ENCODE measurements around the gene CEP83.

Gene CEP83

DNA sequence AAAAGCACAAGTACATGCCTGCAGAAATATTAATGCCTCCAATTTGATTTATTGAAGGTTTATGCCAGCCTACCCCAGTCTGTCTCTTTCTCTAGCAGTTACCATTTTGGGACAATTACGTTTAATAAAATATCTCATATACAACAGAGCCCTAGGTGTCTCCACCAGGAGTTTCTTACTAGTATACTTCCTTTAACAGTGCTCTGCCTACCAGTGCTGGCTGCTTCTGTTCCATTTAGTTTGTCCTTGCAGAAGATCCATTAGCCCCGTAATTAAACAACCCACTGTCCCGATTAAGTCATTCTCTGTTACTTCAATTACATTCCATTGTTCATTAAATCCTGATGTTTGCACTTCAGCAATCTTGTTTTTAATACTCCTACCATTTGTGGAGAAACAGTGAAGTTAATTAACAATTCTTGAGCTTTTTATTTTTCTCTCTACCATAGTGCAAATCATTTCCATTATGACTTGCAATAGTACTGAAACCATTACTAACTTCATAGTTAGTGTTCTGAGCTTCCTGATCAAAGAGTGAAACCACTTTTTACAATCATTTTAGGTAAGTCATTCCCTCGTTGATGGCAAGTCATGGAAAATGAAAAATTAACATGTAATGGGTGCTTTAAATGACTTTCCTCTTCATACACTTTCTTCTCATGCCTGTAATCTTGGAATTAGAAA, 190.2 kb downstream of the CEP83 start:
- DNase-seq (ENCODE audit: low spot score): no peak

- DNase-seq (ENCODE audit: low spot score): no peak
These were observed 191.7 kb downstream of the CEP83 start for GRCh38 chr12:94267921-94268471.

DNA sequence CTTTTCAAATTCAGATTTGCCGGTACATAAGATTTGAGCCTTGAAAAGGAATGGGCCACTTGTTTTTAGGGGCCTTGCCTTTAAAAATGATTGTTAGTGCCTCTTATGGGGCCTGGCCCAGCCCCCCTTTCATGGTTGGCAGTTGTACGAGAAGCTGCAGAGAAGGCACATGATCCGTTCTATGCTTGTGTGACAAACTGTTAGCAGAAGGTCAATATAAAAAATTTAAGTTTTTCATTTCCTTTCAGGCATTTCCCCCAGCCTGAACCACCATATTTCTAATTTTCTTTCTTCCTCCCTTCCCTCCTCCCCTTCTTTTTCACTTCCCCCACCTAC, 192.2 kb downstream of the CEP83 start:
- no peak for DNase-seq (ENCODE audit: low spot score)

GRCh38 chr12:94266796-94267536, 192.7 kb downstream of the CEP83 start:
- no peak for DNase-seq (ENCODE audit: low spot score)

- DNase-seq (ENCODE audit: low spot score): no peak
These were observed 193.5 kb downstream of the CEP83 start for GRCh38 chr12:94265966-94266745.

DNA sequence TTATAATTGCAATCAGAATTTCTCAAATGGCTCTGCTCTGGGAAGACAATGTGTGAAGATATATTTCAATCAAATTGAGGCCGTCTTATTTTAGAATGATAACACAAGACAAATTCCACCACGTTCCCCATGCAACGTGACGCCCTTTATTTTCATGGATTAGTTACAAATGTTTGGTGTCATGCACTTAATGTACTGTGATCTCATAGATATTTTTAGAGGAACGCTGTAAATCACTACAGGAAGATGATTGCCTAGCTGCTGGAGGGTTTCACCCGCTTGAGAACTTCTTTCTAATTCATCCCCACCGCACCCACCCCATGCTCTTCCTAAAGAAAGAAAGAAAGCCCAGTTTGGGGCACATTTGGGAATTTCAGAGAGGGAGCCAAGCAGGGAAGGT, 194.1 kb downstream of the CEP83 start:
- no peak for DNase-seq (ENCODE audit: low spot score)

DNA sequence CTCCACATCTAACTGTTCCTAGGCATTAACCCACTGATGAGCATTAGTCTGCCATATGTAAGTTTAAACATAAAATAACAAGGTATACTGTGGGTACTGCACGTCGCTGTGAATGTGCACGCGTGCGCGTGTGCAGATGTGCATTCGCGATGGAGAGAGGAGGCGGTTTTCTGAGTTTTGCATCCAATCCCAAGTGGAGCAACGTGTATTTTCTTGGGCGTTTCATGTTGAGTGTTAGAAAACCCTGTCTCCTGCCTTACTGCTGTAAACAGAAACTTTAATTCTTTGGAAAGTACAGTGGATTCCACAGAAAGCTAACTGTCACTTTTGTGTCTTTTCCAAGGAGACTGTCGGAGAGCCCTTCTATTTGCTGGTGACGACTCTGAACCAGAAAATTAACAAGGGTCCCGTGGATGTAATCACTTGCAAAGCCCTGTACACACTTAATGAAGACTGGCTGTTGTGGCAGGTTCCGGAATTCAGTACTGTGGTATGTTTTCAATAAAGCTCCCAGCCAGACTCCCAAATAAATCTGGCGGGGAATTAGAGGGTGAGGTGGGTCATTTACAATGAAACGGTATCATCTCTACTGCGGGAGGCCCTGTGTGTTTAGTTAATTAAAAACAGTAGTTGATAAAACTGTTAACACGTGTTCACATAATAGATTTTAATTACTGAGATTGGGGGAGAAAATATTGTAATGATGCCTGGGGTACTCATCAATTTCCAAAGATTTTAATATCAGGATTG, 194.8 kb downstream of the CEP83 start:
- DNase-seq (ENCODE audit: low spot score): no peak

- DNase-seq (ENCODE audit: low spot score): no peak
These were observed 195.6 kb downstream of the CEP83 start for GRCh38 chr12:94263905-94264561.

GRCh38 chr12:94263011-94263811, 196.5 kb downstream of the CEP83 start:
- DNase-seq (ENCODE audit: low spot score): no peak

DNA sequence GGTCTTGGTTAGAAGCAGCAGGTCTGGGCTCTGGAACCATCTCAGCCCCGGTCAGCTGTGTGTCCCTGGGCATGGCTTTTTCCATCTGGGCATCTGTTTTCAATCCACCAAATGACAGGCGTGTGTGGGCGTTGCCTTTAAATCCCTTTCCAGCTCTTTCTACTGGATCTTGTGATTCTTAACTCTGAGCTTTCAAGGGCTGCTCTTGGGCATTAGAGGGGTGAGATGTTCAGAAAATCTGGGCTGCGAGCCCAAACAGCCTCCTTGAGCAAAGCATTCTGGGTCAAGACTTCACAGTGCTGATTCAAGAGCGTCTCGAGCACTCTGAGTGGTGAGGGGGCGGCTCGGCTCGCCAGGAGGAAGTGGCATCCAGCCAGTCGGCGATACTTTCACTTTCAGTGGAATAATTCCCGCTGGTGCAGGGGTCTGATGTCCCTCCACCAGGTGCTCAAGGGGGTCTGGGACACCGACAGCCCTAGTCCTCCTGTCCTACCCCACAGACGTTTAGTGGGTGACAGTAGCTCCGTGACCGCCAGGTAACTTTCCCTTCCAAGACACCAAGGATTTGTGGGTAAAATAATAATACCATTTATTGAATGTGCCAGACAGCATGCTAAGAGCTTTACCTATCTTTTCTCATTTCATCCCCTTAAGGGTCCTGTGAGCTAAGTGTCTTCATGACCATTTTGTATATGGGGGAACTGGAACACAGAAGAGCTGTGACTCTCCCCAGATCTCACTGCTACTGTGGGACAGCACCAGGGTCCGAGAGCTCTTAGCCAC, 197.2 kb downstream of the CEP83 start:
- peak; percentile 91 for DNase-seq (ENCODE audit: low spot score)

GRCh38 chr12:94261786-94262185, 197.9 kb downstream of the CEP83 start:
- DNase-seq (ENCODE audit: low spot score): no peak

DNA sequence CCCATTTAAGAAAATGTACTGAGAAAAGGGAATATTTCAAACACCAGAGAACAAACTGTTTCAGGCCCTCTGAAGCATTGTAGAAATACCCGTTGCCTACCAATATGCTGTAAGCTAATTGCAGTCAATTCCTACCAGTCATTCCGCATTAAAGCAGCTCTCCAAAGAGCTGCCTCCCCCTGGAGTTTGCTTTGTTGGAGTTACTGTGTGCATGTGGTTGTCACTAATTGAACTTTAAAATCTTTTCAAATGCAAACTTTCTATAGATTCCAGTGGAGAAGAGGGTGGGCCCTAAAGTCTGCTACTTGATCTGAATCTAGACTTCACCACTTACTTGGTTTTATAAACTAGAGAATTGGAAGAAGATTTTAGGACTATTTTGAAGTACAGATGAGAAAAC, 198.5 kb downstream of the CEP83 start:
- DNase-seq (ENCODE audit: low spot score): no peak

DNA sequence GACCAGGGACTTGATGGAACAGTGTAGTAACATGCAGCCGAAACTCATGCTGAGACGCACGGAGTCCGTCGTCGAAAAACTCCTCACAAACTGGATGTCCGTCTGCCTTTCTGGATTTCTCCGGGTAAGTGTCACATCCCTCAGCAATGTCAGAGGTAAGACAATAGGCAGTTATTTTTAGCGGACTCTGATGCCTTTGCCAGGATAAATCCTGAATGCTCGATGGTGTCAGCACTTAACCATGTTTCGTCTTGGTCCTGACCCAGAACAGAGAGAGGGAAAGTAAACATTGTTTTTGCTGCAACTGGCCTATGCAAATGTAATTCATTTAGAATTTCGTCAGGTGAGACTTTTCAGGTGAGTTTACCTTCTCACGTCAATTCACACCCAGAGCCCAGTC, 198.9 kb downstream of the CEP83 start:
- no peak for DNase-seq (ENCODE audit: low spot score)

- no peak for DNase-seq (ENCODE audit: low spot score)
These were observed 199.7 kb downstream of the CEP83 start for GRCh38 chr12:94260017-94260416.

DNA sequence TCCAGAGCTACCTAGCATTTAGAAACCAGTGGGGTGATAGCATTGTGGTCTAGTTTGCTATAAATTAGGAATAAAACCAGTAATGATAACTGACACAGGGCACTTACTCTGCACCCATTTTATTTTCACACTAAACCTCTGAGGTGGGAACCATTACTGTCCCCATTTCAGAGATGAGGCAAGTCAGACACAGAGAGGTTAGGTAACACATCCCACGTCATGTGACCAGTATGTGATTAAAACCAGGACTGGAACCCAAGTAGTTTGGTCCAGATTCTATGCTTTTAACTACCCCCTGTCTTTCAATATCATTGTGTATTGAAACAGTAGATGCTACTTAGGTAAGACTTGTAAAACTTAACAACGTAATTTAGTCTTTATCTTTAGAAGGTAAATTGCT, 201.1 kb downstream of the CEP83 start:
- DNase-seq (ENCODE audit: low spot score): no peak
